GM13976 (cell line): Measurements from ENCODE around the gene RRBP1.

ENCODE experiments used
- DNase-seq: peaks from one replicate; pipeline ENCODE4 v3.0.0; 2012; ENCODE audit warnings: low spot score
- in situ Hi-C: fragments of 300-500 bp; cut with MboI; formaldehyde crosslinking; loops from one replicate; pipeline ENCODE4 v1.12.0; 2022; ENCODE audit warnings: low sequenced_read_pairs, mixed read lengths, inconsistent platforms; ENCODE audit not compliant: unreplicated experiment
- TF ChIP-seq, protein P1 (sequence below): IDR thresholded peaks from 2 replicates; pipeline ENCODE4 v1.5.1; 2012; ENCODE audit warnings: borderline replicate concordance, mild to moderate bottlenecking; ENCODE audit not compliant: insufficient read depth; ENCODE audit errors: extremely low read depth, missing control alignments, control extremely low read depth

The RRBP1 gene

DNA sequence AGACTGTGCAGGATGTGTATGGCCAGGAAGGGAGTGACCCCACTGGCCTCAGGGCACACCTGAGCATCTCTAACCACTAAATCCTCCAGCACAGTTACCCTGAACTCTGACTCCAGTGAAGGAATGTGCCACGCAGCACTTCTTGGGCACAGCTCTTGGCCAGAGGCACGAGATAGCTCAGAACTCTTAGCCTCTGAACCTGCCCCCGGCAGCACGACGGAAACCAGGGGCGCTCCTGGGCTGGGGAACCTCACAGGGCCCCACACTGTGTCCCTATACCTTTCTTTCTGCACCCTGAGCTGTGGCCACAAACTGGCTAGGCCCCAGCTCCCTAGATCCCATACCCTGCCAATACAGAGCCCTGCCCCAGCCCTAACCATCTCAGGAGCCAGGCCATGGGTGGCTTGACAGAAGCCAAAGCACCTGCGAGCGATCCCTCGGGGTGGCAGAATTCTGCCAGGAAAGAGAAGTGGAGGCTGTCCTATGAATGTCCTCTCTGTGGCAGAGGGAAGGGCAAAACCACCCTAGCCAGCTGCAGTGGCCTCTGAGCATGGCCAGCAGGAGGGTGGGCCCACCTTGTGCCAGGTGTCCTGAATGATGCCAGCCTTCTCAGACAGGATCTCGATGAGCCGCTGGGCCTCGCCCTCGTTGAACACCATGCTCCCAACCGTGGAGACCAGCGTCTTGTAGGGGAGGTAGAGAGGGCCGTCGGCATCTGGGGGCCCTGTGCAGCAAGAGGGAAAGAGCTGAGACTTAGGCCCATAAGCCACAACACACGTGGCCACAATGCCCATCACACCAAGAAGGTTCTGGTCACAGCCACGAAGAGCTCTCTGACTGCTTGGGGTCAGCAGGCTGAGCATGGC lies 39.4 kb downstream of the RRBP1 start:
- TF ChIP-seq, protein P1, sequence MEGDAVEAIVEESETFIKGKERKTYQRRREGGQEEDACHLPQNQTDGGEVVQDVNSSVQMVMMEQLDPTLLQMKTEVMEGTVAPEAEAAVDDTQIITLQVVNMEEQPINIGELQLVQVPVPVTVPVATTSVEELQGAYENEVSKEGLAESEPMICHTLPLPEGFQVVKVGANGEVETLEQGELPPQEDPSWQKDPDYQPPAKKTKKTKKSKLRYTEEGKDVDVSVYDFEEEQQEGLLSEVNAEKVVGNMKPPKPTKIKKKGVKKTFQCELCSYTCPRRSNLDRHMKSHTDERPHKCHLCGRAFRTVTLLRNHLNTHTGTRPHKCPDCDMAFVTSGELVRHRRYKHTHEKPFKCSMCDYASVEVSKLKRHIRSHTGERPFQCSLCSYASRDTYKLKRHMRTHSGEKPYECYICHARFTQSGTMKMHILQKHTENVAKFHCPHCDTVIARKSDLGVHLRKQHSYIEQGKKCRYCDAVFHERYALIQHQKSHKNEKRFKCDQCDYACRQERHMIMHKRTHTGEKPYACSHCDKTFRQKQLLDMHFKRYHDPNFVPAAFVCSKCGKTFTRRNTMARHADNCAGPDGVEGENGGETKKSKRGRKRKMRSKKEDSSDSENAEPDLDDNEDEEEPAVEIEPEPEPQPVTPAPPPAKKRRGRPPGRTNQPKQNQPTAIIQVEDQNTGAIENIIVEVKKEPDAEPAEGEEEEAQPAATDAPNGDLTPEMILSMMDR: no peak
- in situ Hi-C loops: no loop called here
- no peak for DNase-seq

DNA sequence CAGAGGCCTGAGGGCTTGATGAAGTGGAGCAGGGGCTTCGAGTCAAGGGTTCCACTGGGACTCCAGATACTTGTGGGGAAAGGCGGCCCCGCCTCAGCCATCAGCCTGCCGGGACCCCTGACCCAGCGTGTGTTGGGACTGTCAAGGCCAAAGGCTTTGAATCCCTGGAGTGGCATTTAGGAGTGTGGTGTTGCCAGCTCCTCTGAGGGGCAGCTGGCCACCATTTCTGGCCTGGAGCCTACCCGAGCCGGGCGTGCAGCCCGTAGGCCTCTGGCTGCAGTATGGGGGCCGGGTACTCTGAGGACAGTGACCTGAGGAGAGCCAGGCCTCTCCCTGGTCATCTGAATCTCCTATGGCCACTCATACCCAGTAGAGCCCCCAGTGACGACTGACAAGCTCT lies 40.0 kb downstream of the RRBP1 start:
- DNase-seq: no peak
- TF ChIP-seq, protein P1: no peak
- in situ Hi-C loops: no loop called here

DNA sequence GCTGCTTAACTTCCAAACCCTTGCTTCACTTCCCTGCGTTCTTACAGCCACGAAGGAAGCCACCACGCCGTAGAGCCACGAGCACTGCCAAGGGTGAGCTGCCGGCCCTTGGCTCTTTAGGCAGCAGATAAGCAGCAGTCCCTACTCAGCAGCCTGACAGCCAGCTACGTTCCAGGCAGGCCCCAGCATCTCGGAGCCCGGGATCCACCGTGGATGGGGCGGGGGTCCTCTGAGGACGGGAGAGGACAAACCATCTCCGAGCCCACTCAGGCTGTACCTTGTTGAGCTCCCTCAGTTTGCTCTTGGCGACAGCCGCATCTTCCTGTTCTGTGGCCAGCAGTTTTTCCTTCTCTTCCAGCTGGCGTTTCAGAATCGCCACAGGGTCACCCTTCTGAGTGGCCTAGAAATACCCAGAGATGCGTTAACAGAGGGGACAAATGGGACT lies 40.5 kb downstream of the RRBP1 start:
- in situ Hi-C loops: no loop called here

DNA sequence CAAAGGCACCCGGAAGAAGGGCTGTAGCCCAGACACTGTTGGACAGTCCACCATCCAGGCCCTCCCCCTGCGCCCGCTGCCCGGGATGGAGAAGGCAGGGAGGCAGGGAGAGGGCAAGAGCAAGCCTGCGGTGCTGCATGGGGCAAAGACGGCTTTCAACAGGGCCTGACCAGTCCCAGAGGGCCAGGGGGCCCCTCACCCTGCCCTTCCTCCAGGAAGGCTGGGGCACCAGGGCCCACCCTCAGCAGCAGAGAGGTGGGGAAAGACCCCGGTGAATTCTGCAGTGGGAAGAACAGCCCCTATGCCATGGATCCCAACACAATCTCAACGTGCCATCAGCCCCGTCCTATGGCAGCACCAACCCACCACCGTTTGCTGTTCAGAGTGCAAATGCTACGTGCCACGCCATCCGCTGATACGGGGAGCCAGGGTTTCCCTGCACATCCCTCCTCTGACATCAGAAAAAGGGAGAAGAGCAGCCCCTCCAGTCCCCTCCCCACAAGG lies 41.1 kb downstream of the RRBP1 start:
- no peak for DNase-seq
- in situ Hi-C loops: no loop called here
- TF ChIP-seq, protein P1: no peak

More for the DNA sequence above, 40.5 kb downstream of the RRBP1 start:
- DNase-seq: no peak
- TF ChIP-seq, protein P1: no peak

DNA sequence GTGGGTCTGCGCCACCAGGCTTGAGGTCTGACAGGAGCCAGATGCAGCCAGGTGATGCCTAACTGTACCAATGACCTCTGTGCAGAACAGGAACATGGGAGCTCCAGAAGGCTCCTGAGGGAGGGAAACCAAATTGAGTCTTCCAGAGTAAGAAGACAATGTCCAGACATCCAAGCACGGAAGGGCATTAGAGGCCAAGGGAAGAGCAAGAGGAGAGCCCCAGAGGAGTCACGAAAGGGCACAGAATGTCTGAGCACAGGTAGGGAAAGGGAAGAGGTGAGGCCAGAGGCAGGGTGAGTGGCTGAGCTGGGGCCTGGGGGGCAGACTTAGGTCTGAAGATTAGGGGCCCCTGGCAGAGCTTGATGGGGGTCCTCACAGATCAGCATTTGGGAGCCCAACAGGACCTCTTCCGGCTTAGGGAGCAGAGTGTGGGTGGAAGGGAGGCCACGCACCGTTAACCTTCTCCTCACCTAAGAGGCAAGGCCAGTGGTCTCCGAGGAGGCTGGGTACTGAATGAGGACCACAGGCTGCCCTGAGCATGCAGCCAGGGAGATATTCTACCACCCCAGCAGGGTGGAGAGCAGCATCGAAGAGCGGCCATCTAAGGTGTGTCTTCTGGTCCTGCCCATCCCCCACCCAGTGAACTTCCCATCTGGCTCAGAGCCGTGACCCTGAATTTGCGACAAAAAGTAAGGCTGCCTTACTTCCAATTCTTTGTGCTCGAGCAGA lies 41.7 kb downstream of the RRBP1 start:
- TF ChIP-seq, protein P1: no peak
- DNase-seq: no peak
- in situ Hi-C loops: no loop called here

DNA sequence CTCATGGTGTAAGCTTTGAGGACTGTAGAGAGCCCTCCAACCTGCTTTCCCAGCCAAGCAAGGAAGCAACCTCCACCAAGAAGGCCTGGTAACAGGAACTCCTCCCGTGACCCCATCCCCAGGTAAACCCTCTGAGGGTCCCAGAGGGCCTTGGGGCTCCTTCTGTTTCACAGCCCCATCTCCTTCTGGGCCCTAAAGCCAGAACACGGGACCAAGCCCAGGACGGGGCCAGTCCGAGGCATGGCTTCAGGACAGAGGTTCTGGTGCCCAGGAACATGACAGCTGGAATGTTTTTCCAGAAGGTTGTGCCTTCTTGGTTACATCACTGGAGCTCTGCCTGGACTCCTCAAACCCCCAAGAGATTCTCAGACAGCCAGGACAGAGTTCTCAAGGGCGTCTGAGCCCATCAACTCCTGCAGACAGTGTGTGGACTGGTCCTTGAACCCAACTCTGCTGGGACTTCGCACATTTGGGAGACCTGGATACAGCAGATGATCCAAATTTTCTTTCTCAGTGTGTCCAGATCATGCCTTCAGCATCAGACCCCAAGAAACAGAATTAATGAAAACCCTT lies 43.1 kb downstream of the RRBP1 start:
- TF ChIP-seq, protein P1: no peak
- in situ Hi-C loops: no loop called here
- no peak for DNase-seq
